ENCODE measurements around the gene SPATS2L. TPM values are rescaled to one million over a fixed set of nuclear protein-coding genes. Genes with fewer than 3 reads are reported as not detected.
A peak's percentile ranks its signal among the peaks of the same experiment; 100 is the strongest.

The SPATS2L gene
- total and polyA plus RNA-seq, 8 donors: 81.2 to 96.7 (median 91.2) TPM

- no peaks in the 10 kb centered on the region for H3K36me3 ChIP-seq
- peak overlapping the region; percentile 83 to 86 for H3K4me3 ChIP-seq
- H3K27ac ChIP-seq: peak overlapping the region; percentile 91 to 96
- peaks cover 0 to 24% of the 10 kb centered on the region in 2 donors for H3K4me1 ChIP-seq
- ATAC-seq (peak; percentile 46), DNase-seq (peak in 3 of 4 donors; percentile 37 to 81 (median 43))
- no peak for TF ChIP-seq CTCF (IDR thresholded peaks at IDR 0.05)
- H3K27me3 ChIP-seq: peaks cover 0 to 10% of the 10 kb centered on the region in 2 donors
- intact Hi-C loops (cut with DNase I): loop anchor here in 1 of 2 donors (10.0 kb wide), 1 partner anchor 321 kb away; no protein-coding TSS in a partner anchor
- H3K9me3 ChIP-seq: no peaks in the 10 kb centered on the region
These were observed 697 bp upstream of the SPATS2L start for GRCh38 chr2:200305797-200306195.

- Histone ChIP-seq H3K9me3 (no peaks in the 10 kb centered on the region), H3K36me3 (no peaks in the 10 kb centered on the region), H3K27me3 (peaks cover 0 to 10% of the 10 kb centered on the region in 2 donors), H3K4me1 (peaks cover 8 to 24% of the 10 kb centered on the region in 2 donors), H3K27ac (peak overlapping the region; percentile 91 to 96), H3K4me3 (peak overlapping the region; percentile 83 to 86)
- intact Hi-C loops (cut with DNase I): loop anchor here in 1 of 2 donors (10.0 kb wide), 1 partner anchor 322 kb away; no protein-coding TSS in a partner anchor
- TF ChIP-seq CTCF (IDR thresholded peaks at IDR 0.05): no peak
- ATAC-seq: peak; percentile 54
- peak; percentile 38 to 88 (median 45) for DNase-seq
These were observed 634 bp downstream of the SPATS2L start for GRCh38 chr2:200306931-200307723.

GRCh38 chr2:200307724-200308545 is 1.4 kb downstream of the SPATS2L start:
- ATAC-seq (no peak), DNase-seq (no peak)
- peaks cover 10 to 24% of the 10 kb centered on the region in 2 donors for H3K4me1 ChIP-seq
- no peaks in the 10 kb centered on the region for H3K36me3 ChIP-seq
- intact Hi-C loops (cut with DNase I): loop anchor here in 1 of 2 donors (10.0 kb wide), 1 partner anchor 323 kb away; no protein-coding TSS in a partner anchor
- H3K27me3 ChIP-seq: peaks cover 0 to 10% of the 10 kb centered on the region in 2 donors
- H3K27ac ChIP-seq: peak overlapping the region; percentile 91 to 96
- no peak for TF ChIP-seq CTCF (IDR thresholded peaks at IDR 0.05)
- H3K9me3 ChIP-seq: no peaks in the 10 kb centered on the region
- H3K4me3 ChIP-seq: peak overlapping the region; percentile 83 to 86

GRCh38 chr2:200308546-200309295 is 2.2 kb downstream of the SPATS2L start:
- Histone ChIP-seq H3K4me3 (peak overlapping the region in 1 of 2 donors; percentile 86), H3K27me3 (peaks cover 0 to 10% of the 10 kb centered on the region in 2 donors), H3K27ac (peak overlapping the region; percentile 37 to 96), H3K4me1 (peaks cover 10 to 24% of the 10 kb centered on the region in 2 donors), H3K36me3 (no peaks in the 10 kb centered on the region), H3K9me3 (no peaks in the 10 kb centered on the region)
- no peak for TF ChIP-seq CTCF (IDR thresholded peaks at IDR 0.05)
- no peak for ATAC-seq
- peak in 1 of 4 donors; percentile 33 for DNase-seq
- intact Hi-C loops (cut with DNase I): loop anchor here in 1 of 2 donors (10.0 kb wide), 1 partner anchor 324 kb away; no protein-coding TSS in a partner anchor
